NOMO-1 treated with dmso at 0.1 percent for 144 hours (cell line): Measurements from ENCODE around the gene QSOX1.

Experiments used
- DNase-seq: peaks from one replicate; lab custom pipeline; 2025; ENCODE audit not compliant: unreplicated experiment; lab: John Stamatoyannopoulos, UW

The QSOX1 gene

GRCh38 chr1:180169640-180170195, 15.0 kb downstream of the QSOX1 start:
- DNase-seq: no peak

DNA sequence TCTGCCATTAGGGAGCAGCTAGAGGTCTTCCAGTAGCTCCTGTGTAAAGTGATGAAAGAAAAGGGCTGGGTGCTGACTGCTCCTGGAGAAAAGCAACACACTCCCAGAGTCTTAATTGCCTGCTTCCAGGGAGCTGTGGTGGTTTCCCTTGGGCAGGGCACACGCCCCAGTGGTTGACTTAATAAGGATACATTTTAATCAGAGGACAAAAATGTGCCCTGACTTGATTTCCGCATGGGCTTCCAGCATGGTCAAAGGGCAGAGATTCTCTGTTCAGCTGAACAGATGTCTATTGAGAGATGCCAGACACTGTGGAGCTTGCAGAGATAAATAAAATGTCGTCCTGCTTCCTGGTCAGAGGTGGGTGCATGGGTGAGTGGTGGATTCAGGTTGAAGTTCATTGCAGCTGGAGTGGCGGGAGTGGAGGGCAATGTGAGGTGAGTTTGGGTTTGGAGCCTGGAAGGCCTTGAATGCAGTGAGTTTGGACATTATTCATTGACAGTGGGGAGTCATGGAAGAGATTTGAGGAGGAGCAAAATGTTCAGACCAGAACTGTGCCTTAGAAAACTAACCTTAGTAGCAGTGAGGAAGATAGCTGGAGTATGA, 16.0 kb downstream of the QSOX1 start:
- no peak for DNase-seq

GRCh38 chr1:180171691-180172090, 17.0 kb downstream of the QSOX1 start:
- DNase-seq: no peak

- DNase-seq: no peak
Measured at GRCh38 chr1:180173451-180173850, 18.8 kb downstream of the QSOX1 start.

GRCh38 chr1:180173952-180174351, 19.3 kb downstream of the QSOX1 start:
- DNase-seq: no peak

DNA sequence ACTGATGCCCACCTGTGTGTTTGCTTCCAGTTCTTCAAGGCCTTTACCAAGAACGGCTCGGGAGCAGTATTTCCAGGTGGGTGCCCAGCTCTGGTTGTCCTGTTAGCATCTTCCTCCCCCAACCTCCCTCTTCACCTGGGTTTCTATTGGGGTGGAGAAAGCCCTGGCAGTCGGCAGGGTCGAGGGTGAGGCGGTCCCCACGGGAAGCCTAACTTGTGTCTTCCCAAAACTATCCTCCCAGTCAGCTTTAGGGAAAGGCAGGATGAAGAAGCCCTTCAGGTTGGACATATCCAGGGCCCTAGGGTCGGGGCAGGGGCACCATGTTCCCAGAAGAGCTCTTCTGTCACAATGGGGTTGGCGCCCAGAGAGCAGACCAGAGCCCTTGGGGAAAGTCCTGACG, 20.6 kb downstream of the QSOX1 start:
- no peak for DNase-seq

GRCh38 chr1:180175806-180176205, 21.1 kb downstream of the QSOX1 start:
- DNase-seq: no peak

- no peak for DNase-seq
Measured at GRCh38 chr1:180176965-180177364, 22.3 kb downstream of the QSOX1 start.

GRCh38 chr1:180177931-180178330, 23.3 kb downstream of the QSOX1 start:
- DNase-seq: no peak

- no peak for DNase-seq
Measured at GRCh38 chr1:180178511-180179161, 24.0 kb downstream of the QSOX1 start.

GRCh38 chr1:180179162-180179957, 24.7 kb downstream of the QSOX1 start:
- no peak for DNase-seq

GRCh38 chr1:180181048-180181447, 26.4 kb downstream of the QSOX1 start:
- no peak for DNase-seq

DNA sequence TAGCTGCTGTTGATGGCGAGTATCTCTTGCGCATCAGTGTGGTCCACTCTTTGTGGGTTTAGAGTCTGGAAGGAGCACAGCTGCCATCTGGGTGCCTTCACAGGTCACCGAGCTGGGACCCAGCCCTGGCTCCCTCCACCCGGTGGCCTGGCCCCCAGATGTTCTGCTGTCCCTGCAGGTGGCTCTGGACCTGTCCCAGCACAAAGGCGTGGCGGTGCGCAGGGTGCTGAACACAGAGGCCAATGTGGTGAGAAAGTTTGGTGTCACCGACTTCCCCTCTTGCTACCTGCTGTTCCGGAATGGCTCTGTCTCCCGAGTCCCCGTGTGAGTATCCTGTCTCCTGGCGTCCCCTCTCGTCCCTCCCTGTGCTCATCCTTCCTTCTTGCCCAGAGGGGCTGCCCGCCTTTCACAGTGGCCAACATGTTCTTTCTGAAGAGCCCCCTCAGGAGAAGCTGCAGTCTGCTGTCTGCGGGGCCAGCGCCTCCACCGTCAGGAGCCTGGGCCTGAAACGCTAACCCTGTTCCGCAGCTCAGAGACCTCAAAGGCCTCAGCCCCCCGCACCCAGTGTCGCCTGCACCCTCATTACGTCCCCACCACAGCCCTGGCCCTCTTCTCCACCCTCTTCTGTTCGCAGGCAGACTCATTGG, 27.4 kb downstream of the QSOX1 start:
- no peak for DNase-seq

GRCh38 chr1:180182643-180183311, 28.1 kb downstream of the QSOX1 start:
- no peak for DNase-seq

DNA sequence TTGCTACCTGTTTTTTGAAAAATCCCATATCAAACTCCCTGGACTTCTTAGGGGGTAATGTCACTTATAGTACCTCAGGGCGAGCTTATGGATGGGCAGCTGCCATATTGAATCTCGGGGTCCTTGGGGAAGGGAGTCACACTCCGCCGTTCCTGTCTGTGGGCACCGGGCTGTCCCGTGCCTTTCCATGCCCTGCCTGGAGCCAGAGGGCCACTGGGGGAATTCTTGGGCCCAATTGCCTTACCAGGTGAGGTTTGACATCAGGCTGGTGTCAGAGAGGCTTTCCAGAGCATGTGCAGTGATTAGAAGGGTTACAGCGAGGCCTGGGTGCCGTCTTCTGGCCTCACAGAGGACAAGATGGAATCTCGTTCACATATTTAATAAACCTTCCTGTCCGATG, 28.8 kb downstream of the QSOX1 start:
- DNase-seq: no peak

- no peak for DNase-seq
Measured at GRCh38 chr1:180184041-180184440, 29.4 kb downstream of the QSOX1 start.

GRCh38 chr1:180185281-180185680, 30.6 kb downstream of the QSOX1 start:
- DNase-seq: no peak

- no peak for DNase-seq
Measured at GRCh38 chr1:180185971-180186645, 31.4 kb downstream of the QSOX1 start.

DNA sequence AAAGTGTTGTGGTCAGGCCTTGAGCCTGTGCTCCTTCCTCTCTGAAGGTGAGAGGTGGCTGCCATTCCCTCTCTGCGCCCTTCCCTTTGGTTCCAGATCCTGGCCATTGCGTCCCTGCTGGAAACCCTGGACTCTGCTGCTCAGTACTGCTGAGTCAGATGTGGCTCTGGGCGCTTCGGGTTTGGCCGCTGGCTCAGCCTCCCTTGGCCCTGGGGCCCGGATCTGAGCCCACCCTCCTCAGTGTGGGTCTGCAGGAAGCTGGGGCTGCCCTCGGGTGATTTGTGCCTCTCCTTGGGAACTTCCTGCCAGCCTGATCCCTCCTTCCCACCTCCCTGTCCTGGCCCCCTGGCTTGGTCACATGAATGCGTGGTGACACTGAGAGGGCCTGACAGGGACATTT, 32.2 kb downstream of the QSOX1 start:
- DNase-seq: no peak

DNA sequence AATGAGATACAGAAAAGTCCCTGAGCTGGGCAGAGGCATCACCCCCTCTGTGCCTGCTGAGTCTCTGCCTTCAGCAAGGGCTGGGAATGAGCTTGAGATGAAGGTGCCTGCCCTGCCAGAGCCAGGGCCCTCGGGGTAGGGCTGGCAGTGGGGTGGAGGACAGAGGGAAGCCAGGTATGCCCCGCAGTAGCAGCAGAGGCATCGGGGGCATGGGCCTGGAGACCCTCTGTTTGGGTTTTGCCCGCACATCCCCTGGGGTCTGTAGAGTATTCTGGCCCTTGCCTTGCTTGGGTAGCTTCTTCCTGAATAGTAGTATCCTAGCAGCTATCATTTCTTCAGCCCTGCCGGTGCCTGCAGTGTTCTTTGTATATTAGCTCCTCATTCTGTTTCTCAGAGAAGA, 33.0 kb downstream of the QSOX1 start:
- DNase-seq: no peak
